SK-N-MC (cell line): ENCODE measurements around the gene VSTM4.

Experiments used
- EZH2 ChIP-seq: fragments of 200-600 bp; sonication (generic); IDR thresholded peaks from one replicate; pipeline ENCODE4 v1.6.1; 2017; ENCODE audit warnings: antibody characterized with exemption
- POLR2AphosphoS5 ChIP-seq: IDR thresholded peaks from 2 replicates; pipeline ENCODE4 v1.6.1; 2012; ENCODE audit warnings: mild to moderate bottlenecking, low read depth, low read length, borderline replicate concordance

DNA sequence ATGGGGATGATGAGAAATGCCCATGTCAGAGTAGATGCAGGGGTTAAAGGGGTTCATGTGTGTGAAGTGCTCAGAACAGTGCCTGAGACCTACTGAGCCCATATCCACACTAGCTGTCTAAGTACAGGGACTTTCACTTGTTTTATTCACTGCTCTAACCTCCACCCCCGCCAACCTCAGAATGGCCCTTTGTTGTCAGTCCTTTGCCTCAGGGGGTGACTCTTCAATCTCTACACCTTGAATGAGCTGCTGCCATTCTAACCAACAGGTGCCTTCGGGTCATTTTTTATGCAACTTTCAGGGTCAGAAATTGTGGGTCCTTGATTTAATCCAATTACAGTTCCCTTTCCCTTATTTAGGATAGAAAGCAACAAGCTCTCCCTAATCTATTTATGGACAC, 26.2 kb downstream of the VSTM4 start:
- no peak for TF ChIP-seq POLR2AphosphoS5
- no peak for TF ChIP-seq EZH2
